GM08714 (cell line): ENCODE results near the gene PPP1R7.

ENCODE experiments used
- H3K4me3 ChIP-seq: fragments of 200-500 bp; sonication (Bioruptor generic); 2 replicates; pipeline ENCODE4 v1.5.1; 2014; ENCODE audit warnings: mild to moderate bottlenecking, low read length, inconsistent platforms
- ZNF274 ChIP-seq: IDR thresholded peaks from 2 replicates; pipeline ENCODE4 v1.6.1; 2012; ENCODE audit warnings: mild to moderate bottlenecking, low read depth, low read length

Gene PPP1R7

DNA sequence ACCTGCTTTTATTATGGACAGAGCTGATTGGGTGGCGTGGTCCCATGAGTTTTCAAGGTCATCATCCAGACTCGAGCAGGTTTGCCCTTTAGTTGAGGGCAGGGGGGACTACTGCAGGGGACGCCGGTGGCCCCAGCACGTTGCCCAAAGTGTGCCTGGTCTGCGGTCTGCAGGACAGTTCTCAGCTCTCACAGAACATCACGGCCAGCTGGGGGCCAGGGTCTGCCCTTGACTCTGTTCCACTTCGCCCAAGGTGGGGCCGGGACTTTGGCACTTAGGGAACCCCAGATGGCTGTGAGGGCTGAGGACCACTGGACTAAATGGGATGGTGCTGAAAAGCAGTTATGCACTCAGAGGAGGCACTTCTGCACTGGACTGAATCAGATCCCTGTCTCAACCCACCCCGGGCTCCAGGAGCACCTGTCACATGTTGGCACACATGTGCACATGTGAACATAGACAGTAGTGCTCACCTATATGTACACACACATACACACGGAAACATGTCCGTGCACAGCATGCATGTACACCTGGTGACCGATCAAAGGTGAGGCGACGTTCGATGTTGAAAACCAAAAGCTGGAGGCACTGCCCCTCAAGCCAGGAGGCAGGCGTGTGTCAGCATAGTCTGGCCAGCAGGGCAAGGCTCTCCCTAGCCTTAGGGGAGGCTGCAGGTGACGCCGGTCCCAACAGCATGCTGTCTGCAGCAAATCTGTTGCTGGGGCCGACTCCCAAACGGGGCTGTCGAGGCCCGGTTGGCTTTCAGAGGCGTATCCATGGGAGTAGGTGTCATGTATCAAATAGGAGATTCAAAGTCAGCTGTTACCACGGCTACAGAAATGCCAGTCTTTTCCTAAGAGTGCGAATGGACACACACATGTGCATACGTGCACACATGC, 48.4 kb downstream of the PPP1R7 start:
- no peak for TF ChIP-seq ZNF274
- H3K4me3 ChIP-seq = no peak overlapping the region

DNA sequence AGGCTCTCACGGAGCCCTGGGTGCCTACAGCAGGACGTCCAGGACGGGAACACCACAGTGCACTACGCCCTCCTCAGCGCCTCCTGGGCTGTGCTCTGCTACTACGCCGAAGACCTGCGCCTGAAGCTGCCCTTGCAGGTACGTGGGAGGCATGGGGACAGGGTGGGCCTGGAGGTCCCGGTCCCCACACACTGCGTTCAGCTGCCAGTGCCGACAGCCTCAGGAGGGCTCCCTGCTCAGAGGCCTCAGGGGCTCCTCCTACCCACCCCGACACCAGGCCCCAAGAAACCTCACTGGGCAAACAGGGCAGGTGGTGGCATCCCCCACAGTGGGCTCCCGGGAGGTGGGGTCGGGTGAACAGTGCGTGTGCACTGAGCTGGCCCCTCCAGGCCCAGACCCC, 49.0 kb downstream of the PPP1R7 start:
- H3K4me3 ChIP-seq = no peak overlapping the region
- no peak for TF ChIP-seq ZNF274

DNA sequence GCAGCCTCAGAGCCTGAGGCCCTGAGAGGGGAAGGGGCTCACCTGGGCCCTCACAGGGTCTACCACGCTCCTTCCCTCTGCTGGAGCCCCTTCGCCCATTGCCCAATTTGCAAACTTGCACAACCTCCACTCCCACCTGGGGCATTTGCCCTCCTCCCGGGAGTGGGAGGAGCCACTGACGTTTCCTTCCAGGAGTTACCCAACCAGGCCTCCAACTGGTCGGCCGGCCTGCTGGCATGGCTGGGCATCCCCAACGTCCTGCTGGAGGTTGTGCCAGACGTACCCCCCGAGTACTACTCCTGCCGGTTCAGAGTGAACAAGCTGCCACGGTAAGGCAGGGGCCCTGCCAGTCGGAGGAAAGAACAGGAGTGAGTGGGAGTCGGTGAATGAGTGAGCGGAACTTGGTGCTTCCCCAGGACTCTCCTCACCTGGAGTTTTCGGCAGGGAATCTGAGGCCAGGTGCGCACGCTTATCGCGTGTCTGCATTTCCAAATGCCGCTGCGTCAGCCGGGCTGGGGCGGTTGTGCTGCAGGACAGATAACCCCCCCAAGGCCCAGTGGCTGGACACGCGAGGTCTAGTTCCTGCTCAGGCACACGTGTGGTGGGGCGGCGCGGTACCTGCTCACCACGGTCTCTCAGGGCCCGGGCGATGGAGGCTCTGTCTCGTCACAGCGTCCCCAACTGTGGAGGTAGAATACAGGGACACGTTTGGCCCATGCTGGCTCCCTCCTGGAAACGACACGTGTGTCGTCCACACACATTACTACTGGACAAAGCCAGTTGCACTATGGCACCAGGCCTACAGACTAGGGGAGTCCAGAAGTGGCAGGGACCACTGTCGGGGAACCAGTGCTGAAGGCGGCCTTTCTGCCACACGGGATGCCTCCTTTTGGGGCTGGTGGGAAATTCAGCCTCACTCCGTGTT, 49.9 kb downstream of the PPP1R7 start:
- no peak for TF ChIP-seq ZNF274
- no peak overlapping the region for H3K4me3 ChIP-seq

DNA sequence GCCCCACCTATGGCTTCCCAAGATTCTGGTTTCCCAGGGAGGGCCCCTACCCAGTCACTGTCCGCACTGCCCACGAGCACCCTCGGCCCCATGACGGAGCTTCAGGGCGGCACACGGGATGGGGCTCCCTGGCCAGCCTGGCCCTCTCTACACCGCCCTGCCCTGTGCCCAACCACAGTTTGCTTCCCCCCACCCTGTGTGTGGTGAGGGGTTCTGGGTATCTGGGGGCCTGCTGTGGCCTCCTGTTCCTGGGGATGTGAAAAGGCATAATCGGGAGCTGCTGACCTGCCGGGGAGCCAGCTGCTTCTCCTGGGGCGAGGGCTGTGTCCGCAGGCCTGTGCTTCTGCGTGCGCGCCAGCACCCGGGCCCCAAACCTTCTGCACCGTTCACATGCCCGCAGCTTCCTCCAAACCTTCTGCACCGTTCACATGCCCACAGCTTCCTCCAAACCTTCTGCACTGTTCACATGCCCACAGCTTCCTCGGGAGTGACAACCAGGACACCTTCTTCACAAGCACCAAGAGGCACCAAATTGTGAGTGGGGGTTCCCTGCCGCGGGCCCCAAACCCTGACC, 50.6 kb downstream of the PPP1R7 start:
- no peak for TF ChIP-seq ZNF274
- no peak overlapping the region for H3K4me3 ChIP-seq

DNA sequence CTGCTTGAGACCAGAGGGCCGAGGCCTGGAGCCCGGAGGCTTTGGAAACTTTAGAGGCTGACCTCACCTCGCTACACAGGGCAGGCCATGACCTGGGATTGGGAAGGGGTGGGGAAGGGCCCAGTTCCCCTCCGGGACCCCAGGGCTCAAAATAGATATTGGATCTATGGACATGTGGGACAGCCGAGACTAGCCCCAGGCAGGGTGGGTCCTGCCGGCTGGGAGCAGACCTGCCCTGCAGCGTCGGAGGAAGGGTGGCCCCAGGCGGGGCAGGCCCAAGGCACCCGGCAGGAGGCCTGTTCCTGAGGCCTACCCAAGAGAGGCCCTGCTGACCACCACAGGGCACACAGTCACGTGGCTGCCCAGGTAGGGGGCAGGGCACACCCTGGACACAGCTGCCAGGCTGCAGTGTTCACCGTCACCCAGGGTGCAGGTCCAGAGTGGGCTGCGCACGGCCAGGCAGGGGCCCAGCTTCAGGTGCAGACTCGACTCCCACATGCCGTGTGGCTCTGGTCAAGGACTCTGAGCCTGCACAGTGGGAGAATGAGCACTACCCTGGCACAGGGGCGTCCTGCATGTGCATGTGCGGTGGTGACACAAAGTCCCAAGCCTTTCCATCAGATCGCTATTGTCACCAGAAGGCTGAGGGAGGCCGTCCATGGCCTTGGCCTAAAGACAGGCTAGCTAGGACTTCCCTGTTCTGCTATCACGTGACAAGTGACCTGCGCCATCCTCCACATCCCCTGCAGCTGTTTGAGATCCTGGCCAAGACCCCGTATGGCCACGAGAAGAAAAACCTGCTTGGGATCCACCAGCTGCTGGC, 51.4 kb downstream of the PPP1R7 start:
- TF ChIP-seq ZNF274 = no peak

DNA sequence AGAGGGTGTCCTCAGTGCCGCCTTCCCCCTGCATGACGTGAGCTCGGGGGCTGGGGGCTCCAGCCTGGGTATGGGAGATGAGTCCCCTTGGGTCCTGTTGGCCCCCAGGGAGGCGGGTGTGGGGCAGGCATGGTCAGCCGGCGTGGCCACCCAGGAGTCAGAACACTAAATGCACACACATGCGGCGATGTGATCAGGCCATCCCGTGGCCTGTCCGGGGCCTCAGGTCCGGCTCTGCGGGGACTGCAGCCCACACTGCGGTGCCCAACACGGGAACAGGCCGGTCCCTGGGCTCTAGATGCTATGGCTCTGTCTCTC, 52.0 kb downstream of the PPP1R7 start:
- no peak for TF ChIP-seq ZNF274
- no peak overlapping the region for H3K4me3 ChIP-seq

More for the DNA sequence above, 51.4 kb downstream of the PPP1R7 start:
- no peak overlapping the region for H3K4me3 ChIP-seq

DNA sequence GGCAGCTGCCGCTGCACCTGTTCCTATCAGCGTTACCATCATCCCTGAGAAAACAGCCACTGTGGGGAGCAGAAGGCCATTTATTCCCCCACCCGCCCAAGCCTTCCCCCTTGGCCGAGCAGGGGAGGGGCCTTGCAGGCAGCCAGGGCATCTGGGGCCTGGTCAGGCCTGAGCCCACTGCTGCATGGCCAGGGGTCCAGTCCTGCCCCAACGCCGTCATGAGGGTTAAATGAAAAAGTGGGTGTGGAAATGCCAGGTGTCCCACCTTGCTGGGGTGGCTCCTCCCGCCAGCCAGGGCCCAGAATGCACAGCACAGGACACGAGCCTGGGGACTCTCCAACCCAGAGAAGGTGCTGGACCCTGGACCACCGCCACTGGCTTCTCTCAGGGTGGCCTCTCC, 52.4 kb downstream of the PPP1R7 start:
- TF ChIP-seq ZNF274 = no peak
- H3K4me3 ChIP-seq = no peak overlapping the region

DNA sequence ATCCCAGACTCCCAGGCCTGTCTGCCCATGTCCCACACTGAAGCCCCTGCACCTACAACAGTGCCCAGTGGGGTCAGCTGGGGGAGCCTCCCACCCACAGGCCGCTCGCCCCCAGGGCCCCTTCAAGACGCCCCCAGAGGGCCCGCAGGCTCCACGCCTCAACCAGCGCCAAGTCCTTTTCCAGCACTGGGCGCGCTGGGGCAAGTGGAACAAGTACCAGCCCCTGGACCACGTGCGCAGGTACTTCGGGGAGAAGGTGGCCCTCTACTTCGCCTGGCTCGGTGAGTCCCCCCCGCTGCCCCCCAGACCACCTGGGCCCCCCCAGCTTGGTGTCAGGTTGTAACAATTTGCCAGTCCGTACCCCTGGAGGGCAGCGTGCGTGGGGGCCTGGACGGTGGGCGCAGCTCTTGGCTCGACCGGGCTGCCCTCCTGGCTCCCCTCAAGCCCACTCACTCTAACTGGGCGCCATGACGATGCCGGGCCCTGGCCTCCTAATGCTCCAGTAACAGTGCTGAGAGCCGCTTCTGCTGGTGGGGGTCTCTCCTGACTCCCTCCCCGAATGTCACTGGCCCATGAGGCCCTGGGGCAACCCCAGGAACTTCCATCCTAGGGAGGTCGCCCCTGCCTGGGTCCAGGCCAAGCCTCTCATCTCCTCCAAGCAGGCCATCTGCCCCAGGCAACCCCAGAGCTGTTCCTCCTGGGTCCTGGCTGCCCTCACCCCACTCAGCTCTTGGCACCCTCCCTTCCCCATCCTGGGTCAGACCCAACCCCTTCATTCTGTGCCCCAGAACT, 53.1 kb downstream of the PPP1R7 start:
- no peak overlapping the region for H3K4me3 ChIP-seq

DNA sequence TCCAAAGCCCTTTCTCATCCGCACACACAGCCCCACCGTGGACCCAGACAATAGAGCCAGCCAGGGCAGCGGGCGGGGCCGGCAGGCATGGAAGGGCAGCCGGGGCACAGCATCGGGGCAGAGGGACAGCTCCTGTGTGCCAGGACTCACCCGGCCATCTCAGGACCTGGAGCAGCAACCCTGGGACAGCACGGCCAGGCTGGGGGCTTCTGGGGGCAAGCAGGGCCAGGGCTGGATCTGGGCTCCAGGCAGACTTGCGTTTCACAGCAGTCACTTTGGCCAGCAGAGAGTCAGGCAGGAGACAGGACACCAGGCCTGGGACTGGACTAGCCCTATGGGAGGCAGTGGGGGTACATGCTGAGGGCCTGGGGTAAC, 53.7 kb downstream of the PPP1R7 start:
- H3K4me3 ChIP-seq = no peak overlapping the region
- TF ChIP-seq ZNF274 = no peak

More for the DNA sequence above, 53.1 kb downstream of the PPP1R7 start:
- no peak for TF ChIP-seq ZNF274

DNA sequence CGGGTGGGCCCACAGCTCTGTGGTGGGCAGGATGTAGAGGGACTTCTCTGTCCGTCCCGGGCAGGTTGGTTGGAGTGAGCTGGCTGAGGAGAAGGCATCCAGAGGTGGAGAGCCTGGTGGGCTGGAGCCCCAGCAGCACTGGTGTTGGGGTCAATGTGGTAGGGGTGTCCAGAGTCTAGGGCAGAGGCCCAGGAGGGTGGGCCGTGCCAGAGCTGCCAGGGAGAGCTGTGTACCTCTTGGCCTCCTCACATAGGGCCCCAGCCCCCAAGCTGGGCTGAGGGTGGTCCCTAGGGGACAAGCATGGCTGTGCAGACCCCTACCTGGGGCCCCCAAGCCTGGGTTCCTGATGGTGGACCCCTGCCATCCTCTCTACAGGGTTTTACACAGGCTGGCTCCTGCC, 54.2 kb downstream of the PPP1R7 start:
- TF ChIP-seq ZNF274 = no peak
- no peak overlapping the region for H3K4me3 ChIP-seq

DNA sequence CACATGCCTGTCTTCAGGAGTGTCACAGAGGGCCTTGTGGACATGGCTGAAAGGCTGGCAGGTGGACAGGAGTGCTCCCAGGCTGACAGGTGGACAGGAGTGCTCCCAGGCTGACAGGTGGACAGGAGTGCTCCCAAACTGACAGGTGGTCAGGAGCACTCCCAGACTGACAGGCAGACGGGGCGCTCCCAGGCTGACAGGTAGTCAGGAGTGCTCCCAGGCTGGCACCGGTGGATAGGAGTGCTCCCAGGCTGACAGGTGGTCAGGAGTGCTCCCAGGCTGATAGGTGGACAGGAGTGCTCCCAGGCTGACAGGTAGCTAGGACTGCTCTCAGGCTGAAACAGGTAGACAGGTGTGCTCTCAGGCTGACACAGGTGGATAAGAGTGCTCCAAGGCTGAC, 54.8 kb downstream of the PPP1R7 start:
- no peak for TF ChIP-seq ZNF274
- no peak overlapping the region for H3K4me3 ChIP-seq

DNA sequence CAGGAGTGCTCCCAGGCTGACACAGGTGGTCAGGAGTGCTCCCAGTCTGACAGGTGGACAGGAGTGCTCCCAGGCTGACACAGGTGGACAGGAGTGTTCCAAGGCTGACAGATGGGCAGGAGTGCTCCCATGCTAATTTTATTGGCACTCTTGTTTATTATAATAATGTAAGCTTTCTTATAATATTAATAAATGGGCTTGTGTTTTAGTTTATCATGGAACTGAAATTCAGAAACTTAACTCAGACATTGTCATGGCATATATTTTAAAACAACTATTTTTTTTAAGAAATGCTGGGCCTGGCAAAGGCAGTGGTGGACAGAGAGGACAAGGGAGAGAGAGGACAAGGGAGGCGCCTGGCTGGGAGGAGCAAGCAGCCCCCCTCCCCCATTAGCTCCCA, 56.9 kb downstream of the PPP1R7 start:
- no peak overlapping the region for H3K4me3 ChIP-seq
- no peak for TF ChIP-seq ZNF274

DNA sequence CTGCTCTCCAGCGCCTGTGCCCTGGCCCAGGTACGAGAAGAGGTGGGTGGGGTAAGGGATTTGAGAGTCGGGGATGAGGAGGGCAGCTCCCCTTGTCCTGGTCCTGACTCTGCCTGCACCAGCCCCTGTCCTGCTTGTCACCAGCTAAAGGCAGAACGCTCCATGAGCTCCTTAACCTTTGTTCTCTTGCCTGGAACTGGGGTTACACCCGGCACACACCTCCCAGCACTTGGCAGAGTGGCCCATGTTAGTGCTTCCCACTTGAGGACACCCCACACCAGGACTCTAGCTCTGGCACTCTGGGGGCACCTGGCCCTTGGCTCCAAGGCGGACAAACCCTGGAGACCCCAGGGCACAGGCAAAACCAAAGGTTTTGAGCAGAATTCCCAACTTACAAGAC, 57.4 kb downstream of the PPP1R7 start:
- no peak overlapping the region for H3K4me3 ChIP-seq
- no peak for TF ChIP-seq ZNF274
